Activated CD8-positive, alpha-beta memory T cell treated with anti-CD3 and anti-CD28 coated beads, Interleukin-2, amount 50 U/mL, for 48 hours (primary cell): ENCODE results near the gene TBC1D24.
"Not testable (repeated sequence)": the region's sequence is repeated elsewhere in the genome, so short reads cannot be mapped to it uniquely, and the experiment has no call there.

Experiments used
- DNase-seq: peaks from one replicate; pipeline ENCODE4 v3.0.0-alpha.2; 2020

The TBC1D24 gene

DNA sequence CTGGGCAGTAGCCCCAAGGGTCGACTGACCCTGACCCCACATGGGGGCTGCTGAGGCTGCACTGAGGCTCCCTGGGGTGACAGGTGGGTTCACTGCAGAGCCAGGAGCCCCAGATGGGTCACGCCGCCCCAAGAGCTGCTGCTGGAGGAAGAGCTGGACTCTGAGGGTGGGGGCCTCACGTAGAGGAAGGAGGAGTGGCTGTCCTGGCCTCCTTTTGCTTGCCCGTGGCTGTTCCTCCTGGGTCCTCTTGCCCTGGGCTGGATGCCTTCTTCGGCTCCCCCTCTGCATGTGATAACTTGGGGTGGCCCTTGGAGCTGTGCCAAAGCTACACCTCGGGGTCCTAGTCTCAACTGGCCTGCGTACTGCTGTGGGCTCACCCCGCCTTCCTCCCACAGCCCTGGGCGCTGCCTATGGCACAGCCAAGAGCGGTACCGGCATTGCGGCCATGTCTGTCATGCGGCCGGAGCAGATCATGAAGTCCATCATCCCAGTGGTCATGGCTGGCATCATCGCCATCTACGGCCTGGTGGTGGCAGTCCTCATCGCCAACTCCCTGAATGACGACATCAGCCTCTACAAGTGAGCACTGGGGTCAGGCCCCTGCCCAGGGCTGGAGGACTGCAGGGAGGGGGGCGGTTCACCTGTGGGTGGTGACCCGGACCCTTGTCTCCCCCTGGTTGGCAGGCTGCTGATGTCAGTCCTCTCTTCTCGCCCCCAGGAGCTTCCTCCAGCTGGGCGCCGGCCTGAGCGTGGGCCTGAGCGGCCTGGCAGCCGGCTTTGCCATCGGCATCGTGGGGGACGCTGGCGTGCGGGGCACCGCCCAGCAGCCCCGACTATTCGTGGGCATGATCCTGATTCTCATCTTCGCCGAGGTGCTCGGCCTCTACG is 44.1 kb downstream of the TBC1D24 start:
- no peak for DNase-seq

GRCh38 chr16:2519711-2520080 is 44.8 kb downstream of the TBC1D24 start:
- DNase-seq = no peak

- DNase-seq = peak; percentile 96
Measured at GRCh38 chr16:2520097-2520783, 45.3 kb downstream of the TBC1D24 start, which contains the start of gene AMDHD2. TSS of gene AMDHD2 (plus strand) at chr16:2520371. CDS start at chr16:2520459, 88 bp downstream.

GRCh38 chr16:2520784-2521531 is 46.0 kb downstream of the TBC1D24 start:
- DNase-seq = peak; percentile 77

DNA sequence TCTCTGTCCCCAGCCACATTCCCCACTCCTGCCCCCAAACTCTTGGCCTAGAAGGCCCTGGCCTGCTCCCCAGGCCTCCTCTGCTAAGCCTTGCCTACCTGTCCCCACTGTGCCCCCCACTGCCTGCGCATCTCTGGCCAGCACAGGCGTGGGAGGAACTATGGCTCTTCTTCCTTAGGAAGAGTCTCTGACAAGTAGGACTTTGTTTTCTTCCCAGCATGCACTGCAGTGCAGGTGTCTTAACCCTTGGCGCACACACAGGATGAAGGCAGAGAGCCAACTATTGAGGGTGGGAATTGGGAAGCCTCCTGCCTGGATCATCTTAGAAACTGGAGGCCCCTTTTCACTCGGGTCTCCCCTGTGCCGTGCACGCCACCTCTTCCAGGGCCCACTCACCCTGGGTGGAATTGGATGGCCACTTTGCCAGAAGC is 48.9 kb downstream of the TBC1D24 start:
- DNase-seq = no peak

GRCh38 chr16:2524339-2524938 is 49.5 kb downstream of the TBC1D24 start:
- DNase-seq = no peak

- DNase-seq = no peak
Measured at GRCh38 chr16:2526135-2526534, 51.2 kb downstream of the TBC1D24 start.

- DNase-seq = no peak
Measured at GRCh38 chr16:2527071-2527783, 52.3 kb downstream of the TBC1D24 start.

DNA sequence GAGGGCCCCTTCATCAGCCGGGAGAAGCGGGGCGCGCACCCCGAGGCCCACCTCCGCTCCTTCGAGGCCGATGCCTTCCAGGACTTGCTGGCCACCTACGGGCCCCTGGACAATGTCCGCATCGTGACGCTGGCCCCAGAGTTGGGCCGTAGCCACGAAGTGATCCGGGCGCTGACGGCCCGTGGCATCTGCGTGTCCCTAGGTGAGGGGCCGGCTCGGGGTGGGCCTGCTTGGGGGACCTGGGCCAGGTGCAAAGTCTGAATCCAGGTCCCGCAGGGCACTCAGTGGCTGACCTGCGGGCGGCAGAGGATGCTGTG is 52.8 kb downstream of the TBC1D24 start:
- DNase-seq = no peak

- DNase-seq = no peak
Measured at GRCh38 chr16:2528161-2529060, 53.5 kb downstream of the TBC1D24 start.

- no peak for DNase-seq
Measured at GRCh38 chr16:2529061-2529931, 54.4 kb downstream of the TBC1D24 start.

DNA sequence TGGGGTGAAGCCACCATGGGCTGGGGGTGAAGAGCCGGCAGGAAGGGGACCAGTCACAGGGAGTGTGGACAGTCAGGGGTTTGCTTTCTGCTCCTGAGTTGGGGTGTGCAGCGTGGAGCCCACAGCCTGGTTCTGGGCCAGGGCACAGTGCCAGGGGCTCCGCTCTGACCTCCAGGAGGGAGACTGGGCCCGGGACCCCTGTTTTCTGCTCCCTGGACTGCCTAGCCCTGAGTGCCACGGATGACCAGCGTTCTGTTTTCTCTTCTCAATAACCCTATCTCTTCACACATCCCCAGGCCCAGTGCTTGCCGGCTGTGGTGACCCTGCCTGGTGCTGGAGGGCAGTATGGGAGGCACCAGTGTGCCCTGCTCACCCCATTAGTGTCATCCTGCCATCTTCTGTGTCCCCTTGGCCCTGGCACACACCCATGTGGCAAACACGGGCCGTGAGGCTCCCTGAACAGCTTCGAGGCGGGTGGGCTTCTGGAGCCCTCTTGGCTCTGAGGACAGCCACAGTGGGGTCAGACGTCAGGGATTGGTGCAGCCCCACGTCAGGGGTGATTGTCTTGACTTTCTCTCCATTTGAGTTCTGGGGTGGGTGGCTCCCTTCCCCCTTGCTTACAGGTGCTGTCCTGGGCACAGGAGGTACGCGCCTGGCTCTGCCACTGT is 55.2 kb downstream of the TBC1D24 start:
- DNase-seq = no peak

DNA sequence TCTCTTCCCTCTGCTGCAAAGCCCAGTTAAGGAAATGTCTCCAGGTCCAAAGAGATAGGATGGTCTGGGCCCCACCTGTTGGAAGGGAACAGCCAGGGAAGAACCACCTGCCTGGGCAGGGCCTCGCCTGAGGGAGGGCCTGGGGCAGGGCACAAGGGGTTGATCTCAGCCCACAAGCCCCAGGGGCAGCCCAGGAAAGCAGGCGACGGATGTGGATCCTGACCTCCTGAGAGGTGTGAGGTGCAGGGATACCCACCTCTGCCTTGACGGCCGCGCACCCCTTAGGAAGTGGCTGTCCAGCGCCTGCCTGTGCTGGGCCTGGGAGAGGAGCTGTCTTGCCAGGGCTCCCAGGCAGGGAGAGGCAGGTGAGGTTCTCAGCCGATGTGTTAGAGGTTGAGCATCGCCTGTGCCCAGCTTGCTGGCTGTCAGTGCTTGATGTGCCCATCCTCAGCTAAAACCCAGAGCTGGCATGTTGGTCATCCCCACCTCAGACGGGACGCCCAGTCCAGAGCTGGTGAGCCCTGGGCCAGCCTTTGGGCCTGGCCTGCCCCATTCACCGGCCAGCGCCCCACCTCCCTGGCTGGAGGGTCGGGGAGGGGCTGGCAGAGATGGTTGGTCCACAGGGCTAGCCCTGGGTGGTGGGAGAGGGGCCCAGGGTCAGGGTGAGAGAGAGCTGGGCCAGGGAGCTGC is 55.8 kb downstream of the TBC1D24 start:
- DNase-seq = no peak

- peak; percentile 73 for DNase-seq
Measured at GRCh38 chr16:2531371-2531695, 56.4 kb downstream of the TBC1D24 start, which contains the start of gene CEMP1. TSS of gene CEMP1 (minus strand) at chr16:2531408. CDS start at chr16:2531073, 335 bp downstream.

GRCh38 chr16:2531696-2532493 is 57.0 kb downstream of the TBC1D24 start:
- DNase-seq = peak; percentile 97

DNA sequence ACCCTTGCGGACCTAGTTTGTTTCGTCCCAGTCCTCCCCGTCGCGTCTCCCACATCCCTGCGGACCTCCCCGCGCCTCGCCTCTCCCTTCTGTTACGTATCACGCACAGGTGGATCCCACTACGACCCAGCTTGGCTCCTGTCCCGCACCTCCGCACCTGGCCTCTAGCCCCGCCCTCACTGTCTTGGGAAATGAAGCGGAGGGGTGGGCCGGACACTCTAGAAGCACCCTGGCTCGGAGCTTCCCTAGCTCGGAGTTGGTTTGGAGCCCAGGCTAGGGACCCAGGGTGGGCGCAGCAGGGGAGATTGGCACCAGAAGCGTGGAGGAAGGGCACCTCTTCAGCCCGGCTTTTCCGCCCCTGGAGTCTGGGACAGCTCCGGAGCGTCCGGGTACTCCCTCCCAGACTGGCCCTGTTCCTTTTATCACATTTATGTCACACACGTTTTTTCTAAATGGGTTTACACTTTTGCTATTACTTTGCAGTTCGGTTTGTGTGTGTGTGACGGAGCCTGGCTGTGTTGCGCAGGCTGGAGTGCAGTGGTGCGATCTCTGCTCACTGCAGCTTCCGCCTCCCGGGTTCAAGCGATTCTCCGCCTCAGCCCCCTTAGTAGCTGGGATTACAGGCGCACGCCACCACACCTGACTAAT is 57.7 kb downstream of the TBC1D24 start:
- DNase-seq = peak; percentile 81

DNA sequence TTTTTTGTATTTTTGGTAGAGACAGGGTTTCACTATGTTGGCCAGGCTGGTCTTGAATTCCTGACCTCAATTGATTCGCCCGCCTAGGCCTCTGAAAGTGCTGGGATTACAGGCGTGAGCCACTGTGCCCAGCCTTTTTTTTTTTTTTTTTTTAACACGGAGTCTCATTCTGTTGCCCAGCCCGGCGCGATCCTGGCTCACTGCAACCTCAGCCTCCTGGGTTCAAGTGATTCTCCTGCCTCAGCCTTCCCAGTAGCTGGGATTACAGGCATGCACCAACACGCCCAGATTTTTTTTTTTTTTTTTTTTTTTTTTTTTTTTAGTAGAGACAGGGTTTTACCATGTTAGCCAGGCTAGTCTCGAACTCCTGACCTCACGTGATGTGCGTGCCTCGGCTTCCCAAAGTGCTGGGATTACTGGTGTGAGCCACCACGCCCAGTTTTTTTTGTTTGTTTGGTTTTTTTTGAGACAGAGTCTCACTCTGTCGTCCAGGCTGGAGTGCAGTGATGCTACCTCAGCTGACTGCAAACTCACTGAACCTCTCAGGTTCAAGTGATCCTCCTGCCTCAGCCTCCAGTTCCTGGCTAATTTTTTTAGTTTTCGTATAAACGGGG is 58.3 kb downstream of the TBC1D24 start:
- not testable (repeated sequence) for DNase-seq
